HG03175 (cell line): Measurements from ENCODE around the gene CFAP100.

Experiments used
- ATAC-seq: cut with Tn5 transposase; IDR thresholded peaks from one replicate; pipeline ENCODE4 v1.9.1; 2021; ENCODE audit warnings: mild to moderate bottlenecking, moderate library complexity; ENCODE audit not compliant: unreplicated experiment

Gene CFAP100

GRCh38 chr3:126439346-126439967, 44.7 kb downstream of the CFAP100 start:
- ATAC-seq: no peak

GRCh38 chr3:126439968-126440708, 45.4 kb downstream of the CFAP100 start:
- ATAC-seq: no peak

GRCh38 chr3:126440709-126440995, 45.9 kb downstream of the CFAP100 start:
- ATAC-seq: no peak

GRCh38 chr3:126441256-126441880, 46.7 kb downstream of the CFAP100 start:
- ATAC-seq: no peak

- ATAC-seq: no peak
Measured at GRCh38 chr3:126442094-126442855, 47.6 kb downstream of the CFAP100 start.

- ATAC-seq: no peak
Measured at GRCh38 chr3:126442856-126443242, 48.1 kb downstream of the CFAP100 start.

- ATAC-seq: no peak
Measured at GRCh38 chr3:126445506-126445905, 50.8 kb downstream of the CFAP100 start.

- ATAC-seq: no peak
Measured at GRCh38 chr3:126446301-126446700, 51.6 kb downstream of the CFAP100 start.

GRCh38 chr3:126446791-126447190, 52.1 kb downstream of the CFAP100 start:
- no peak for ATAC-seq

GRCh38 chr3:126447456-126448106, 52.9 kb downstream of the CFAP100 start:
- ATAC-seq: no peak

- no peak for ATAC-seq
Measured at GRCh38 chr3:126448136-126448892, 53.6 kb downstream of the CFAP100 start.

GRCh38 chr3:126448893-126449180, 54.1 kb downstream of the CFAP100 start:
- no peak for ATAC-seq

- no peak for ATAC-seq
Measured at GRCh38 chr3:126449621-126450051, 54.9 kb downstream of the CFAP100 start.

- no peak for ATAC-seq
Measured at GRCh38 chr3:126450219-126450618, 55.5 kb downstream of the CFAP100 start.

- ATAC-seq: no peak
Measured at GRCh38 chr3:126450744-126451143, 56.0 kb downstream of the CFAP100 start.

- no peak for ATAC-seq
Measured at GRCh38 chr3:126451511-126451910, 56.8 kb downstream of the CFAP100 start.

- ATAC-seq: no peak
Measured at GRCh38 chr3:126452213-126452612, 57.5 kb downstream of the CFAP100 start.

- ATAC-seq: no peak
Measured at GRCh38 chr3:126454025-126454424, 59.3 kb downstream of the CFAP100 start.

- ATAC-seq: no peak
Measured at GRCh38 chr3:126454437-126455198, 59.9 kb downstream of the CFAP100 start.

- no peak for ATAC-seq
Measured at GRCh38 chr3:126456211-126456610, 61.5 kb downstream of the CFAP100 start.
